BJ (cell line): ENCODE data around the gene HMG20B. TPM values are rescaled to one million over a fixed set of nuclear protein-coding genes. Genes with fewer than 3 reads are reported as not detected.

Source experiments
- CTCF ChIA-PET: fragments of 350-600 bp; formaldehyde crosslinking; extraction: SDS; loops from one replicate; lab custom pipeline; 2021; ENCODE audit warnings: antibody characterized with exemption, inconsistent platforms; lab: Yijun Ruan, JAX
- POLR2A ChIA-PET: fragments of 300-600 bp; sonication (Branson Sonifier 250); formaldehyde crosslinking; extraction: SDS; loops from one replicate; lab custom pipeline; 2021; ENCODE audit warnings: antibody characterized with exemption; lab: Charles Lee
- DNase-seq: peaks from one replicate; pipeline ENCODE4 v3.0.0-alpha.2; 2011; ENCODE audit warnings: low read depth
- H3K27me3 ChIP-seq: 2 replicates; pipeline ENCODE4 v1.6.0; 2011; ENCODE audit warnings: low read length; ENCODE audit not compliant: control insufficient read depth, insufficient read depth
- H3K36me3 ChIP-seq: 2 replicates; pipeline ENCODE4 v1.5.1; 2011; ENCODE audit warnings: low read length; ENCODE audit not compliant: control insufficient read depth, insufficient read depth
- H3K4me3 ChIP-seq: 2 replicates; pipeline ENCODE4 v1.5.1; 2011; ENCODE audit warnings: low read depth, mild to moderate bottlenecking, control low read depth, low read length
- CTCF ChIP-seq: IDR thresholded peaks from 2 replicates; pipeline ENCODE4 v1.5.1; 2011; ENCODE audit warnings: low read depth, mild to moderate bottlenecking, control low read depth, inconsistent platforms, low read length, moderate library complexity; ENCODE audit not compliant: insufficient read depth
- polyA plus RNA-seq: library from polyadenylated mRNA; depleted of rRNA; stranded (reverse); fragments of >200 nt; gene quantifications from 2 replicates; pipeline ENCODE4 v1.2.3, GENCODE V29; 2011

Gene HMG20B
- polyA plus RNA-seq, 1 experiment = 54.2 TPM

GRCh38 chr19:3534375-3535234 lies 38.1 kb upstream of the HMG20B start:
- no peak overlapping the region for H3K4me3 ChIP-seq
- CTCF ChIA-PET = interaction anchor here (1.5 kb wide), 1 partner anchor 10 kb away, joined by 3 read pairs; no protein-coding TSS in a partner anchor
- POLR2A ChIA-PET = no interaction called here
- no peaks in the 10 kb centered on the region for H3K27me3 ChIP-seq
- no peak for DNase-seq
- no peak for TF ChIP-seq CTCF
- H3K36me3 ChIP-seq = peaks cover 46% of the 10 kb centered on the region

- Histone ChIP-seq H3K4me3 (no peak overlapping the region), H3K36me3 (peaks cover 46% of the 10 kb centered on the region), H3K27me3 (no peaks in the 10 kb centered on the region)
- ChIA-PET POLR2A (no interaction called here), CTCF (interaction anchor here (1.5 kb wide), 1 partner anchor 10 kb away, joined by 3 read pairs; no protein-coding TSS in a partner anchor)
- DNase-seq = no peak
- no peak for TF ChIP-seq CTCF
Measured at GRCh38 chr19:3535235-3535535, 37.6 kb upstream of the HMG20B start.

- Histone ChIP-seq H3K4me3 (no peak overlapping the region), H3K27me3 (no peaks in the 10 kb centered on the region), H3K36me3 (peaks cover 46% of the 10 kb centered on the region)
- ChIA-PET POLR2A (no interaction called here), CTCF (no interaction called here)
- DNase-seq = no peak
- TF ChIP-seq CTCF = no peak
Measured at GRCh38 chr19:3535563-3535965, 37.2 kb upstream of the HMG20B start.

- peaks cover 46% of the 10 kb centered on the region for H3K36me3 ChIP-seq
- TF ChIP-seq CTCF = no peak
- H3K4me3 ChIP-seq = no peak overlapping the region
- CTCF ChIA-PET = interaction anchor here (1.7 kb wide), 1 partner anchor 9 kb away, joined by 8 read pairs; no protein-coding TSS in a partner anchor
- DNase-seq = no peak
- POLR2A ChIA-PET = no interaction called here
- no peaks in the 10 kb centered on the region for H3K27me3 ChIP-seq
Measured at GRCh38 chr19:3535981-3536380, 36.8 kb upstream of the HMG20B start.

- POLR2A ChIA-PET = no interaction called here
- no peak overlapping the region for H3K4me3 ChIP-seq
- peaks cover 41% of the 10 kb centered on the region for H3K36me3 ChIP-seq
- no peaks in the 10 kb centered on the region for H3K27me3 ChIP-seq
- DNase-seq = no peak
- no peak for TF ChIP-seq CTCF
- CTCF ChIA-PET = interaction anchor here (1.7 kb wide), 1 partner anchor 9 kb away, joined by 8 read pairs; no protein-coding TSS in a partner anchor
Measured at GRCh38 chr19:3536429-3537100, 36.2 kb upstream of the HMG20B start.
